Measurements from ENCODE around the gene TDRD9.
"Not testable (repeated sequence)": the region's sequence is repeated elsewhere in the genome, so short reads cannot be mapped to it uniquely, and the experiment has no call there.

TDRD9 gene

DNA sequence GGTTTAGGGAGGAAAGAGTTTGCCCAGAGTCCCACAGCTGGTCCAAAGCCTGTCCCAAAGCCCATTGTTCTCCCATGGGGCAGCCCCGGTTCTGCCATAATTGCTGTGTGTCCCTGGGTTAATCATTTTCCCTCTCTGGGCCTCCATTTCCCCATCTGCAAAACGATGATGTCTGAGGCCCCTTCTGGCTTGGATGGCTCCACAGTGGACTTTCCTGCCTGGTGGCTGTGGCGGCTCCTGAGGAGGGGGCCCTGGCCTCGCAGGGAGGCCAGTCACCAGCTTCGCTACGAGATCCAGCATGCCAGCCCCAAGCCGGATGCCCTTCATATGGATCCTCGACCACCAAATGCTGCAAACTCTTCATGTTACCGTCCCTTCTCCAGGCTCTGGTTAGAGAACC lies 43.4 kb upstream of the TDRD9 start:
- H3K36me3 ChIP-seq (ENCODE audit: low read depth), result no peaks in the 10 kb centered on the region
- H3K4me3 ChIP-seq (ENCODE audit: severe bottlenecking), result no peak overlapping the region
- H3K27ac ChIP-seq (ENCODE audit: poor library complexity, severe bottlenecking), result no peak overlapping the region
- DNase-seq (ENCODE audit: low spot score) (no peak), ATAC-seq (ENCODE audit: low read depth) (no peak)
- no peak for TF ChIP-seq CTCF (IDR thresholded peaks at IDR 0.05; ENCODE audit: poor library complexity, severe bottlenecking)
- no peaks in the 10 kb centered on the region for H3K27me3 ChIP-seq (ENCODE audit: insufficient read depth, poor library complexity, severe bottlenecking)
- H3K9me3 ChIP-seq (ENCODE audit: severe bottlenecking), result no peaks in the 10 kb centered on the region
- H3K4me1 ChIP-seq (ENCODE audit: insufficient read depth, poor library complexity, severe bottlenecking), result peaks cover 20% of the 10 kb centered on the region

- DNase-seq (ENCODE audit: low spot score) (no peak), ATAC-seq (ENCODE audit: low read depth) (no peak)
- no peak for TF ChIP-seq CTCF (IDR thresholded peaks at IDR 0.05; ENCODE audit: poor library complexity, severe bottlenecking)
- H3K9me3 ChIP-seq (ENCODE audit: severe bottlenecking), result no peaks in the 10 kb centered on the region
- H3K27me3 ChIP-seq (ENCODE audit: insufficient read depth, poor library complexity, severe bottlenecking), result no peaks in the 10 kb centered on the region
- no peak overlapping the region for H3K4me3 ChIP-seq (ENCODE audit: severe bottlenecking)
- H3K36me3 ChIP-seq (ENCODE audit: low read depth), result no peaks in the 10 kb centered on the region
- H3K27ac ChIP-seq (ENCODE audit: poor library complexity, severe bottlenecking), result no peak overlapping the region
- peaks cover 14% of the 10 kb centered on the region for H3K4me1 ChIP-seq (ENCODE audit: insufficient read depth, poor library complexity, severe bottlenecking)
Measured at GRCh38 chr14:103885509-103885932, 42.7 kb upstream of the TDRD9 start.

DNA sequence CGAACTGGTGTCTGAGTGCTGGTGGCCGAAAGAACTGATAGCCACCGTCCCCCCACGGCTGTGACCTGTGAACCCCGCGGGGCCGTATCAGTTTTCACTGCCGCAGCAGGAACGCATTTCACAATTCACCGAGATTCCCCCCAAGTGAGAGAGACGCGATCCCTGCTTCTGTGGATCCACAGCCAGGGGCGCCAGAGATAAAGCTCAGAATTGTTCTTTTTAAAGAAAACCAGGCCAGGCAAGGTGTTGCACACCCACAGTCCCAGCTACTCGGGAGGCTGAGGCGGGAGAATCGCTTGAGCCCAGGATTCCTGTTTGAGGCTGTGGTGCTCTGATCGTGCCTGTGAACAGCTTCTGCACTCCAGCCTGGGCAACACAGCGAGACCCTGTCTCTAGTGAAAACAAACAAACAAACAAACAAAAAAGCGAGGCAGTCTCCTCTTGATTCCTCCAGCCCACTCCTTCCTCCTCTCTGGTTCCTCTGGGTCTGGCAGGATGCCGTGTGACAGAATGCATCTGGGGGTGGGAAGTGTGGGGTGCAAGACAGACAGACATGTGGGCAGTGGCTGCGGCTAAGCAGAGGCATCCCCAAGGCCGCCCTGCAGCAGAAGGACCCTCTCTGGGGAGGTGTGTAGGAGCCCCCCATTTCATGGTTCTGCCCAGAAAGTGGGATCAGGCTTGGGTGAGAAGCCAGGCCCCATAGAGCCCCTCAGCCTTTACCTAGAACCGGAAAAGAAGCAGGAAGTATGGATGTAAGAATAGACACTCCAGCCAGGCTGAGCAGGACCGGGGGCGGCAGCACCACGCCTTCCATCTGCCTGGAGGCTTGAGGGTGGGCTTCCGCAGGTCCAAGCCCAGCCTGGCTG lies 41.7 kb upstream of the TDRD9 start:
- peak; percentile 22 for TF ChIP-seq CTCF (IDR thresholded peaks at IDR 0.05; ENCODE audit: poor library complexity, severe bottlenecking)
- no peaks in the 10 kb centered on the region for H3K27me3 ChIP-seq (ENCODE audit: insufficient read depth, poor library complexity, severe bottlenecking)
- H3K4me3 ChIP-seq (ENCODE audit: severe bottlenecking), result no peak overlapping the region
- no peak for ATAC-seq (ENCODE audit: low read depth)
- H3K36me3 ChIP-seq (ENCODE audit: low read depth), result no peaks in the 10 kb centered on the region
- DNase-seq (ENCODE audit: low spot score), result peak; percentile 65
- peaks cover 14% of the 10 kb centered on the region for H3K4me1 ChIP-seq (ENCODE audit: insufficient read depth, poor library complexity, severe bottlenecking)
- no peaks in the 10 kb centered on the region for H3K9me3 ChIP-seq (ENCODE audit: severe bottlenecking)
- no peak overlapping the region for H3K27ac ChIP-seq (ENCODE audit: poor library complexity, severe bottlenecking)

DNA sequence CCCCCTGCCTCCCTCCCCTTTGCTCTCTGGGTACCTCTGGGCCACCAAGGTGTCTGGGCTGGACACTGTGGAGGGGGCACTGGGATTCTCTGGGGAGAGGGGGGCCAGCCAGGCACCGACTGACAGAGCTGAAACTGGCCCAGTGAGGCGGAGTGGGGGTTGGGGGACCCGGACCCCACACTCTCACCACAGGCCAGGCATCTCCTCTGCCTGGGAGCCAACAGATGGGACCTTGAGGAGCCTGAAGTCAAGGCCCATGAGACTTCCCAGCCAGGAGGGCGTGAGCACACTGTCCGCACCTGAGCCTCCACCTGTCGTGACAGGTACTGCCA lies 41.1 kb upstream of the TDRD9 start:
- no peak for TF ChIP-seq CTCF (IDR thresholded peaks at IDR 0.05; ENCODE audit: poor library complexity, severe bottlenecking)
- Histone ChIP-seq H3K36me3 (ENCODE audit: low read depth) (no peaks in the 10 kb centered on the region), H3K4me1 (ENCODE audit: insufficient read depth, poor library complexity, severe bottlenecking) (peaks cover 14% of the 10 kb centered on the region), H3K4me3 (ENCODE audit: severe bottlenecking) (no peak overlapping the region), H3K27ac (ENCODE audit: poor library complexity, severe bottlenecking) (no peak overlapping the region), H3K27me3 (ENCODE audit: insufficient read depth, poor library complexity, severe bottlenecking) (no peaks in the 10 kb centered on the region), H3K9me3 (ENCODE audit: severe bottlenecking) (no peaks in the 10 kb centered on the region)
- ATAC-seq (ENCODE audit: low read depth) (no peak), DNase-seq (ENCODE audit: low spot score) (no peak)

GRCh38 chr14:103887557-103888115 lies 40.6 kb upstream of the TDRD9 start:
- Histone ChIP-seq H3K36me3 (ENCODE audit: low read depth) (no peaks in the 10 kb centered on the region), H3K27me3 (ENCODE audit: insufficient read depth, poor library complexity, severe bottlenecking) (no peaks in the 10 kb centered on the region), H3K4me1 (ENCODE audit: insufficient read depth, poor library complexity, severe bottlenecking) (peaks cover 14% of the 10 kb centered on the region), H3K9me3 (ENCODE audit: severe bottlenecking) (no peaks in the 10 kb centered on the region), H3K27ac (ENCODE audit: poor library complexity, severe bottlenecking) (no peak overlapping the region), H3K4me3 (ENCODE audit: severe bottlenecking) (no peak overlapping the region)
- TF ChIP-seq CTCF (IDR thresholded peaks at IDR 0.05; ENCODE audit: poor library complexity, severe bottlenecking), result no peak
- ATAC-seq (ENCODE audit: low read depth), result no peak
- peak; percentile 69 for DNase-seq (ENCODE audit: low spot score)

DNA sequence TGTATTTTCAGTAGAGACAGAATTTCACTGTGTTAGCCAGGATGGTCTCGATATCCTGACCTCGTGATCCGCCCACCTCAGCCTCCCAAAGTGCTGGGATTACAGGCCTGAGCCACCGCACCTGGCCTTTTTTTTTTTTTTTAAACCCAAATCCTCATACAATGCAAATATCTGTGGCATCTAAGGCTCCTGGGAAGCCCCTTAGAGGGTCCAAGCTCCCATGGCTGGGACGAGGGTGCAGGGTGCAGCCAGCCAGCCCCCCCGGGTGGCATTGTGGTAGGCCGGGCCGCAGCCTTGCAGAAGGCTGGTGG lies 39.3 kb upstream of the TDRD9 start:
- DNase-seq (ENCODE audit: low spot score); H3K36me3 ChIP-seq (ENCODE audit: low read depth); H3K9me3 ChIP-seq (ENCODE audit: severe bottlenecking); H3K27me3 ChIP-seq (ENCODE audit: insufficient read depth, poor library complexity, severe bottlenecking); H3K4me3 ChIP-seq (ENCODE audit: severe bottlenecking); H3K27ac ChIP-seq (ENCODE audit: poor library complexity, severe bottlenecking); ATAC-seq (ENCODE audit: low read depth): not testable (repeated sequence)
- H3K4me1 ChIP-seq (ENCODE audit: insufficient read depth, poor library complexity, severe bottlenecking), result peaks cover 14% of the 10 kb centered on the region

Data from RWPE2 (cell line).